Renal cortex interstitium (tissue), 11 donors: ENCODE data around the gene AHNAK. TPM values are rescaled to one million over a fixed set of nuclear protein-coding genes. Genes with fewer than 3 reads are reported as not detected.

Experiments used
- DNase-seq, 11 donors: peaks; one replicate each; pipeline ENCODE4 v3.0.0-alpha.2; 2013; ENCODE audit warnings: low read depth in 9 of 11, low spot score in 4 of 11; ENCODE audit errors: extremely low read depth in 1 of 11
- polyA plus RNA-seq, 3 donors: library from polyadenylated mRNA; unstranded; fragments of 120-200 nt; gene quantifications; one replicate each; pipeline ENCODE4 v1.2.1, GENCODE V29; 2013; ENCODE audit not compliant: insufficient read length in 3 of 3

The AHNAK gene
- polyA plus RNA-seq, 3 donors = 193 to 231 (median 198) TPM

DNA sequence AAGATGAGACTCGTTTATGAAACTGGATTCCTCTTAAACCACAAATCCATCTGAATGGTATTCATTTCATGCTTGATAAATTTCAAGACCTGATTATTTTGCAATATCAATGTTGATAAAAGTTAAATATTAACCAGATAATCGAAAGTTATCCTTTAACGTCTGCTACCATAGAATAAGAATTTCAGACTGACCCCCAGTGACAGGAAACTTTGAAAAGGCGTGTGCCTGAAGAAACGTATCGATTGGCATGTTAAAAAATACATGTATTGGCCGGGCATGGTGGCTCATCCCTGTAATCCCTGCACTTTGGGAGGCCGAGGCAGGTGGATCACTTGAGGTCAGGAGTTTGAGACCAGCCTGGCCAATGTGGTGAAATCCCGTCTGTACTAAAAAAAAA lies 113.9 kb downstream of the AHNAK start:
- no peak for DNase-seq

DNA sequence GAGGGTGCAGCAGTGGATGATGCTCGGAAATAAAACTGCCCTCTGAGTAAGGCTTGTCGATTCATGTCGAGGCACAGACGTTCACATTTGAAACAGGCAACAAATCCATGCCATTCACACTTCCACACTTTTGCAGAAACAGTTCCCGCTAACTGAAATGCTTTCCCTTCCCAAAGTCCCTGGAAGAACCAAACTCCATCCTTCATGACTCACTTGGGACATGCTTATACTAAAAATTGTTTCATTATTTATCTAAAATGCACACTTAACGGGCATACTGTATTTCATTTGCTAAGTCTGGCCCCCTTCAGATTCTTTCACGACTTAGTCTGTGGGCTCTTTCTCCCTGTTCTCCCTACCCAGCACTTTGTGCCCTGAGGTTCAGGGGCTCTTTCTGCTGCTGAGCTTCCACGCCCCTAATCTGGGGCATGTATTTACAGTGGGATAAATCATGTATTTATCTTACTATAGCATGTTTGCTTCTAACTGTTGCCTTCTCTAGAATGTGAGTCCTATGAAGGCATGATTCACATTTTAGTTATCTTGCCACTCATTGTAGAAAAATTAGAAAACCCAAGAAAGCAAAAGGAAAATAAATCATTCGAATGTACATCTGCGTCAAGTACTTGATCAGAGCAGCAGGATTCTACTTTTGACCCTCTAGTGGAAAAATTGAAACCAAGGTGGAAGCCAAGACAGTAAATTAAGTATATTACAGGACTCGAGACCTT lies 115.3 kb downstream of the AHNAK start:
- DNase-seq = no peak

DNA sequence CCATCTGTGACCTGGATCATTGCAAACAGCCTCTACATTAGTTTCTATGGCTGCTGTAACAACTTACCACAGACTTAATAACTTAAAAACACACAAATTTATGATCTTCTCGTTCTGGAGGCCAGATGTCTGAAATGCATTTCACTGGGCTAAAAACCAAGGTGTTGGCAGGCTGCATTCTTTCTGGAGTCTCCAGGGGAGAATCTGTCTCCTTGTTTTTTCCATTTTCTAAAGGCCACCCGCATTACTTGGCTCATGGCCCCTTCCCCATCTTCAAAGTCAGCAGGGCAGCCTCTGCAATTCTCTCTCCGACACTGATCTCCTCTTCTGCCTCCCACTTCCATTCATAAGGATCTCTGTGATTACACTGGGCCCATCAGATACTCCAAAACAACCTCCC lies 116.2 kb downstream of the AHNAK start:
- DNase-seq = no peak

DNA sequence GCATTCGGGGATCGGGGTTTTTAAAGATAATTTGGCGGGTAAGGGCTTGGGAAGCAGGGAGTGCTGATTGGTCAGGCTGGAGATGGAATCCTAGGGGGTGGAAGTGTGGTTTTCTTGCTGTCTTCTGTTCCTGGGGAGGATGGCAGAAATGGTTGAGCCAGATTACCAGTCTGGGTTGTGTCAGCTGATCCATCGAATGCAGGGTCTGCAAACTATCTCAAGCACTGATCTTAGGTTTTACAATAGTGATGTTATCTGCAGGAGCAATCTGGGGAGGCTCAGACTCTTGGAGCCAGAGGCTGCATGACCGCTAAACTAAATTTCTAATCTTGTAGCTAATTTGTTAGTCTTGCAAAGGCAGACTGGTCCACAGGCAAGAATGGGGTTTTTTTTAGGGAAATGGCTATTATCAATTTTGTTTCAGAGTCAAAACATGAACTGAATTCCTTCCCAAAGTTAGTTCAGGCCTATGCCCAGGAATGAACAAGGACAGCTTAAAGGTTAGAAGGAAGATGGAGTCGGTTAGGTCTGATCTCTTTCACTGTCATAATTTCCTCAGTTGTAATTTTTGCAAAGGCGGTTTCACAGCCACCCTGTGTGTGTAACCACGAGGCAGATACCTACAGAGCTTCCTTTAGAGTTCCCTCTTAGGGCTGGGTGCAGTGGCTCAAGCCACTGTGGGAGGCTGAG lies 117.6 kb downstream of the AHNAK start:
- DNase-seq = no peak

DNA sequence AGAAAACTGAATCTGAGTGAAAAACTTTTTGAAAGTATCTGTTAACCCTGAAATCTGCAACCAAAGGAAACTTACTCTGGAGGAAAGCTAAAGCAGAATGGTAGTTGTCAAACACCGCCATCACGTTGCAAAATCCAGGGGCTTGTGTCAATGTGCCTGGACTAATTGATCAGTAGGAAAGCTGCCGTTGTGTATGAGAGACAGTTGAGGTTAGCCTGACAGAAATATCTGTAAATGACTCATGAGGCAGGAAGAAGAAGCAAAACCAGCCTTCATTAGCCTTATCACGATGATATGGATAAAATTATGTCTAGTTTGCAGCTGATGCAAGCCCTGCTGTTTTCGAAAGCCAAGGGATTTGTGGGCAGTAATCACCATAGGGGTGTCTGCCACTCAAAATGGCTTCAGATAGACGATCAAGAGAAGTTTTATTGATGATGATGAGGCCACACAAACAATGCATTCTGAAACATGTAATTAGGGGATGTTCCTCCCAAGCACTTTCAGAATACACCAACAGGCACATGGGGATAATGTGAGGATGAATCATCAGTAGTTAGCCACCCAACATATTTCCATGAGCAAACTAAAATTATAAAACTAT lies 118.9 kb downstream of the AHNAK start:
- no peak for DNase-seq

DNA sequence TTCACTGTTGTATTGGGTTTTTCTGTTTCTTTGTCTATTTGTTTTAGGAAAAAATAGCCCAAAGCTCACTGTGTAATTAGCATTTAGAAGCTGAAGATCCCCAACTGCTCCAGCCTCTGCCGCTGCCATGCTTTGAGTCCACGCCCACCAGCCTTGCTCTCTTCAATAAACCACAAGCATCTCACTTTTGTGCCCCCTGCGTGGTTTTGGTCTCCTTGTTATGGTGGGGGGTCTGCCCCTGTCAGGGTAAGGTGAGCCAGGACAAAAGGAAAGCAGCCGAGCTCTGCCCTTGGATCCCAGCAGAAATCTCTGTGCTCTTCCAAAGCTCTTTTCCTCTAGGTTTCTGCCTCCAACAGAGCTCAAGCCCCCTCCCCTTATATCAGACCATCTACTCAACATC lies 123.6 kb downstream of the AHNAK start:
- DNase-seq = no peak

DNA sequence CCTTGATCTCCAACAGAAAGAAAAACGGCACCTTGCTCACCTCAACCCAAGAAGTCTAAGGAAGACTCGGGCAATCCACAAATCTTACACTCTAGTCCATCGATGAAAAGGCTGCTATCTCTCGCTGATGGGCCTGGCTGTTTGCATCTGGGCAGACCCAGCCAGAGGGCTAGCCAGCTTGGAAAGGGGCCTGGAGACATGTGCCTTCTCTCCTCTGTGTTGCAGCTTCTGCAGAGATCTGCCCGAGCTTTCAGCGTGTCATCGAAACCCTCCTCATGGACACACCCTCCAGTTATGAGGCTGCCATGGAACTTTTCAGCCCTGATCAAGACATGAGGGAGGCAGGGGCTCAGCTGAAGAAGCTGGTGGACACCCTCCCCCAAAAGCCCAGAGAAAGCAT lies 124.6 kb downstream of the AHNAK start:
- no peak for DNase-seq

DNA sequence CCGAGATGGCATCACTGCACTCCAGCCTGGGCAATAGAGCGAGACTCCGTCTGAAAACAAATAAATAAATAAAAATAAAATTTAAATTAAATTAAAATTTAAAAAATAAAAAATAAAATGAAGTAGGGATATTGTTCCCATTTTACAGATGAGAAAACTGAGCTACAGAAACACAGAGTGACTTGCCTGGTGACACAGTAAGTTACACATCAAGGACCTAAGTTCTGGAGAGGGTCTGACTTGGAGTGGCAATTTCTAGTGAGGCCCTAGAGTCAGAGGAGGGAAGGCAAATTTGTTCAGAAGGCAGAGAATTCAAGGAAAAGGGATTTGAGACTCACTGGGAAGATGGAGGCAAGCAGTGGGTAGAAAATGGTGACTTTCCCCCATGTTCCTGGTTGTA lies 125.7 kb downstream of the AHNAK start:
- no peak for DNase-seq

DNA sequence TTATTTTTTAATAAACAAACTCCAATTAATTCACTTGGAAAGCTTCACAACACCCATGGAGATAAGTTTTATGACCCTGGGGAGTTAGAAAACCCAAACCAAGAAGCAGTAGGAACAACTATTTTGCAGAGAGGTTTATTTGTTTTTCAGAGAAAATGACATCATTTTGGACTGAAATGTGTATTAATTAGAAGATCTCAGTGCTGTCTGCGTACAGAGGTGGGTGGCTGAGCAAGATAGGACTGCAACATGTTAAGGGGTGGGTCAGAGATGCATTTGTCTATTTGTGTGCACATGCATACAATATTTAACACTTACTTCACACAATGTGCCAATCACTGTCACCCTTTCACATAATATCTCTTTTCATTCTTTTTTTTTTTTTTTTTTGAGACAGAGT lies 126.7 kb downstream of the AHNAK start:
- DNase-seq = no peak

DNA sequence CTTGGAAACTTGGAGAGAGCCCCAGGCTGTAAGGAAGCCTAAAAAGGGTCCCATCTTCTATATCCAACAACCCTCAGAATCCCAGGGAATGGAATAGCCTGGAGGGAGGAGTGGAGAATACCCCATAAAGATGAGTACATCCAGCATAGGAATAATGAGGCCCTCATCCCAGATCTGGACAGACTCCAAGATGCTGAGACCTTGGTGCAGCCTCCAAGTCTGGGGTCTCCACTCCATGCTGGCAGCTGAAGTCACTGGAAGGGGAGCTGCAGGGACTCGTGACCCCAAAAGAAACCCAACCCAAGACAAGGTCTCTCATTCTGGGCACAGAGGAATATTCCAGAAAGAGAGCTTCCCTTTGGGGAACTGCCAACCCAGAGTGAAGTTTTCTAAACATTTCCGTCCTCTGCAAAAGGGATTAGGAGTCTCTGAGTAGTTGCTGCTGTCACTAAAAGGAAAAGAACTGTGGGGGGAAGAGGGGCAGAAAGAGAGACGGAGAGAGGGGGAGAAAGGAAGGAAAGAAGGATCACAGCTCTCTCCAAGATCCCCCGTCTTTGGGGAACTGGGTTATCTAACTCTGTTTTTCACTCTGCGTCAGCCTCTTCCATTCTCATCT lies 127.2 kb downstream of the AHNAK start:
- DNase-seq = no peak

DNA sequence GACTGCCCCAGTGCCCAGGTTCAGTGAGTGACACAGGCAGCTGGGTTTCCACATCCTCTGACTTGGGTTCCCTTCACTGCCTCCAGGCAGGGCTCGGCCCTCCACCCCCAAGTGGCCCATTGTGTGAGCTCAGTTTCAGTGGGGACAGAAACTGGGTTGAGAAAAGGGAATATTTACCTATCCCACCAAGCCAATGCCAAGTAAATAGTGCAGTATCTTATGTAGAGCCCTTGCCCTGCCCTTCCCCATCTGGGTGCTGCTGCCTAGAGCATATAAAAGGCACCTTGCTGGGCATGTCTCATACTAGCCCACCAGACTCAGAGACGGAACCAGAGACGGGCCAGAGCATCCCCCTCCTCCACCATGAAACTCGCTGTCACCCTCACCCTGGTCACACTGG lies 127.9 kb downstream of the AHNAK start, which contains the start of gene SCGB1A1:
SCGB1A1 (plus strand) TSS at position 301 of the 400 bp plus-strand sequence; CDS start at position 364, 63 bp downstream.
- DNase-seq = no peak

DNA sequence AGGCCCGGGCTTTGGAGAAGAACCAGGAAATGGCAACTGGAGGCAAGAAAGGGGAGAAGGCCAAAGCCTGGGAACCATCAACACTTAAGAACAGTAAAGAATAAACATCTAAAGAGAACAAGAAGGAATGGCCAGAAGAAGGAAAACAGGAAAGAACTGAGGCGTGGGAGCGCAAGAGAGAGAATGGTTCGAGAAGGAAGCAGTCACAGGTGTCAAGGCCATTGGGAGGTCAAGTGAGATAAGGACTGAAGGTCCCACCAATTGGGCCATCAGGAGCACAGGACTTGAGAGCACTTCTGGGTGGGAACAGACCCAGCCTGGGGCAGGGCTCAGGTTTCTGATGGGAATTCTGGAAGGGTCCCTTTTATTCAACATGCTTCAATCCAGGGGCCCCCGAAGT lies 128.5 kb downstream of the AHNAK start:
- DNase-seq = no peak

DNA sequence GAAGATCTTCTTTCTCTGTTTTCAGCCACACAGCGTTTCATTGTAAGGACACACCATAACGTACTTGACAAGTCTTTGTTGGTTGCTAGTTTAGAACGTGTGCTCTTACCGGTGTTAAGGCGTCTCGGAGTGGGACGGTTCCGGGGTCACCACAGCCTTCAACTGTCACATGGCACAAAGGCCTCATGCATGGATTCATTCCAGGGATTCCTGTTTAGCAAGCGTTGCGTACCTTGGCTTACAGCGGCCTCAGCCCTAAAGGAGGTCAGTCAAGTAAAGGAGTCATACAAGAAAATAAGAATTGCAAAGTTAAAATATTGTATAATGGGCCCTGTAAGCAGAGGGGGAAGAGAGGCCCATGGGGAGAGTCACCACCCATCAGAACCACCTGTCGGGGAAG lies 130.0 kb downstream of the AHNAK start:
- DNase-seq = peak in 1 of 11 donors; percentile 48

DNA sequence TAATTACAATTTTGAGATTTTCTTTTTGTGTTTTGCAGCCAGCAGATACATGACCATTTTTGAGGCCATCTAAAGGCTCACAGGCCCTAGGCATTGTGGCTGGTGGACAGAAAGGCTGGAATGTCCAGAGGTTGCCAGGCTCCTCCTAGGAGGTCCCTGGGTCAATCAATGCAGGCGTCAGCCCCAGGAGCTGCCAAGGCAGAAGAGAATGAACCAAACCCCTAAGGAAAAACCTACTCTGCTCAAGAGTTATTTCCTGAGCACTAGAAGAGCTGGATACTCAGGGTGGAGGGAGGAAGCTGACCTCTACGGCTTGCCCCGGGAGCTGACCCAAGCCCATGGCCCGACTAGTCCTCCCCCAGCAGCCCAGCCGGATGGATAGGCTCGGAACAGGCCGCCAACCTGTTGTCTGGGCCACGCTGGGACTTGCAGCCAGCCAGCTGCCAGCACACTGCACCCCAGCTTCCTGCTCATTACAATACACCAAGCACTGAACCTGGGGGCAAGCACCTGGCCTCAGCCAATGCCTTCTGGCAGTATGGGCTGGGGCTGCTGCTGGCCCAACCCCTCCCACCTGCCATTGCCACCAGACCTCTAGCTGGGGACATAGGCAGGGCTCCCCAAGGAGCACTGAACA lies 133.4 kb downstream of the AHNAK start:
- no peak for DNase-seq

DNA sequence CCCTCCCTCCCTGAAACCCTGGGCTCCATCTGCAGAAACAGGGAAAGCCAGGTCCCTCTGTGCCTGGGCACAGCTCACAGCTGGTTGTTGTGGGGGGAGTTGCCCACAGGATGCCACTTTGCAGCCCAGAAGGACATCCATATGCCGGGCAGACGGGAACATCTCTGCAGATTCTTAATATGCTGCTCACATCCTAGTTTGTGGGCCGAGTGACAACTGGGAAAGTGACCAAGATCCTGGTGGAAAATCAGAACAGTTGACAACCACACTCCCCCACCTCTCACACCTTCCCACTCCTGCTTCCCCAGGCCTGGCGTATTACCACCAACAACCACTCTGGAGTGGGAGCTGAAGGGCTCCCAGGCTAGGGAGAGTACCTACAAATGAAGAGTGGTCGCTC lies 135.1 kb downstream of the AHNAK start:
- no peak for DNase-seq

DNA sequence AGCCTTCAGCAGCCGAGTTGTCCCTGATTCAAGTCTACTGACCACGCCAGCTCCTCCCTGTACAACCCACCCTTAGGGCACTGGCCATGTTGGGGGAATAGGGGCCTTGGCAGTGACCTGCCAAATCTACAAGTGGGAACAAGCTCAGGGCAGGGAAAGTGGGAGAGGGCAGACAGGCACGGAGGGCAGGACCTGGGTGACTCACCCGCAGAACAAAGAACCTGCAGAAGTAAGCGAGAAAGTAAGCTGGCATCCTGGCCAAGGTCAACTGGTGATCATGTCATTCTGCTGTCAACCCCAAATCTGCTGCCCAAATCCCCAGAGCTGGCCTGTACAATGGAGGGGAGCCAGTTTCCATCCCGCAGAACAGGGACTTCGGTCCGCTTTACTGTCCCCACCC lies 135.6 kb downstream of the AHNAK start:
- DNase-seq = no peak

DNA sequence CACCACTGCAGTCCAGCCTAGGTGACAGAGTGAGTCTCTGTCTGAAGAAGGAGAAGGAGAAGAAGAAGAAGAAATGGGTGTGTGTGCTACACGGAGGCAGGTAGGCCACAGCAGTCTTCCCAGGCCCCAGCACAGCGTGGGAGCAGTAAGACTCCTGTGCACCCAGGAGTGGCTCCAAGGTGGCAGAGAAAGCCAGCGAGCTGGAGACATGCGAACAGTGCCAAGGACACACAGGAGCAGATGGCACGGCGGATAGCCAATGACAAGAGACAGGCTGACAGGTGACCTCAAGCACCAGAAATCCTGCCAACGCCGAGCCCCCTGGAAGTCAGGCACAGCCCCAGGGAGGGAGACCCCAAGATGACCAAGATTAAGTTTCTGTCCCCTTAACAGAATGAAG lies 136.8 kb downstream of the AHNAK start:
- DNase-seq = no peak

DNA sequence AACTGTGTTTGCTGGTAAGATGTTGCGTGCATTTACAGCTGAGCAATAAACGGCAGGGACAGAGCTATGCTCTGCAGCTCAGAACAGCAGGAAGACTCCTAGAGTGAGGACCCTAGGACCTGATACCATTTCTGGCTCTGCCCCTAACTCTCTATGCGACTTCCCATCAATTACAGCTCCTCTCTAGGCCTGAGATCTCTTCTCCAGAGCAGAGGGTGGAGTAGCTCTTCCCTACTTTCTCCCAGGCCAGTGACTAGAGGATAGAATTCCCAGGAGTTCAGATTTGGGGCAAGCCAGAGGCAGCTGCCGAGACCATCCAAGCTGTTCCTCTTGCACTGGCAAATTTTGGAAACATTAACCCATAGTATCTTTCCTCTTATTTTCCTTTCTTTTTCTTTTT lies 140.6 kb downstream of the AHNAK start:
- DNase-seq = no peak

DNA sequence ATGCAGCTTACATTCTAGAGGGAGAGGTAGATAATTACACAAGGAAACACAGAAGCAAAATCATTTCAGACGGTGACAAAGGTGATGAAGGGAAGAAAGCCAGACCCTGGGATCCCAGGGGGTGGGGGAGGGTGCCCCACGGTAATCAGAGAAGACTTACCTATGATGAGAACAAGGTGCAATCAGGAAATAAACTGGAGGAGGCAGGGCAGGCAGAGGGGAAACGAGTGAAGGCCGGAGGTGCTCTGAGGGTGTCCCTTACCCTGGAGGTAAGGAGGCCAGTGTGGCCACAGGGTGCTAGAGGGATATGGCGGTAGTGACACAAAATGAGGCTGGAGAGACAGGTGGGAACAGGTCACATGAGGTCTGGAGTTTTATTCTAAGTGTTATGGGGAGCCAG lies 141.7 kb downstream of the AHNAK start:
- no peak for DNase-seq

DNA sequence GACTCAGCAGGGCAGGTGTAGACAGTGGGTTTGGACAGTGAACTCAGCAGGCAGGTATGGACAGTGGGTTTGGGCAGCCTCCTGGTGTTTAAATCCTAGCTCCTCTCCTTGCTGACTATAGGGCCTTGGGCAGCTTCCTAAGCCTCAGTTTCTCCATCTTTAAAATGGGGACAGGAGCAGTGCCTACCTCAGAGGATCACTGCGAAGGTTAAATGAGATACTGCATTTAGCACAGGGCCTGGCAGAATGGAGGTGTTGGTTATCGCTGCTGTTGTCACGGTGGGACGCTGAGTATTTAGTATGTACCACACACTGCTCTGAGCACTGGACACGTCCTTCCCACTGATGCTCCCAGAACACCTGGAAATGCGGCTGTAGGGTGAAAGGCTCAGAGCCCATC lies 142.2 kb downstream of the AHNAK start:
- no peak for DNase-seq
